Endothelial cell of umbilical vein (primary cell): ENCODE results near the gene ARHGAP22.

ENCODE experiments used
- JUN ChIP-seq: IDR thresholded peaks from 2 replicates; pipeline ENCODE4 v1.6.1; 2011; ENCODE audit warnings: borderline replicate concordance, low read depth; ENCODE audit not compliant: insufficient read length, insufficient read depth
- POLR2A ChIP-seq: IDR thresholded peaks from 2 replicates; pipeline ENCODE4 v1.6.1; 2012; ENCODE audit warnings: low read depth, mild to moderate bottlenecking, control low read depth, low read length
- TF ChIP-seq, protein P1 (sequence below), 2 donors: IDR thresholded peaks; 1 replicate in 1 of 2; 2 replicates in 1 of 2; pipeline ENCODE4 v1.5.1; 2011; ENCODE audit warnings: low read length in 2 of 2, mild to moderate bottlenecking in 2 of 2, moderate library complexity in 2 of 2, control low read depth in 1 of 2, inconsistent platforms in 1 of 2, low read depth in 1 of 2; ENCODE audit not compliant: insufficient read depth in 1 of 2; ENCODE audit errors: extremely low read depth in 1 of 2

DNA sequence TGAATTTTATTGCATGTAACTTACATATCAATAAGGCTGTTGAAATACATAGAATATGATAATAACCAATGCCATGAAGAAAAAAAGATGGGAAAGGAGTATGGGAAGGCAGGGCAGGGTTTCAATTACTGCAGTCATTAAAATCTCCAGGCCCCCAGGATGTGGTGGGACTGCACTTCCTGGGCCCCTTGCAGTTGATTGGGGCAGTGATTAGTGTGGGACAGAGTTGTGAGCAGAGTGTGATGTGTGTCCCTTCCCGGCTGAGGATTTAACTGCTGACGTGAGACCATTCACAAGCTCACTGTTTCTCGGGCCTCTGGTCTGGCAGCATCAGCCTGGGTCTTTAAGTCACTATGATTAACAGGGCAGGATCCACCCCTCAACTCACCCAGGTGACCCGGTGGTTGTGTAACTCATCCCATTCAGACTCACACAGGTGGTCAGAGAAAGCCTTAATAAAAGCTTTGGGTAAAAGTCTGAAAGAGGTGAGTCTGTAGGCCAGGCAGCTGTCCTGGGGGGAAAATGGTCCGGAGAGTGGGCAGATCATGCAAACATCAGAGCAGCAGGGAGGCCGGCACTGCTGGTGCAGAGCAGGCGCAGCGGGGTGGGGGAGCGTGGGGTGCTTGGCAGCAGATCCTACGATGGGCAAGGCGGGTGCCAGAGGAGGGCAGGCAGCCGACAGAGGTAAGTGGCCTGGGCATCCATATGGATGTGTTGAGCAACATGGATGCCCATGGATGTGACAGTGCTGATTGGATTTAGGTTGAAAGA, 43.5 kb upstream of the ARHGAP22 start:
- TF ChIP-seq, protein P1, sequence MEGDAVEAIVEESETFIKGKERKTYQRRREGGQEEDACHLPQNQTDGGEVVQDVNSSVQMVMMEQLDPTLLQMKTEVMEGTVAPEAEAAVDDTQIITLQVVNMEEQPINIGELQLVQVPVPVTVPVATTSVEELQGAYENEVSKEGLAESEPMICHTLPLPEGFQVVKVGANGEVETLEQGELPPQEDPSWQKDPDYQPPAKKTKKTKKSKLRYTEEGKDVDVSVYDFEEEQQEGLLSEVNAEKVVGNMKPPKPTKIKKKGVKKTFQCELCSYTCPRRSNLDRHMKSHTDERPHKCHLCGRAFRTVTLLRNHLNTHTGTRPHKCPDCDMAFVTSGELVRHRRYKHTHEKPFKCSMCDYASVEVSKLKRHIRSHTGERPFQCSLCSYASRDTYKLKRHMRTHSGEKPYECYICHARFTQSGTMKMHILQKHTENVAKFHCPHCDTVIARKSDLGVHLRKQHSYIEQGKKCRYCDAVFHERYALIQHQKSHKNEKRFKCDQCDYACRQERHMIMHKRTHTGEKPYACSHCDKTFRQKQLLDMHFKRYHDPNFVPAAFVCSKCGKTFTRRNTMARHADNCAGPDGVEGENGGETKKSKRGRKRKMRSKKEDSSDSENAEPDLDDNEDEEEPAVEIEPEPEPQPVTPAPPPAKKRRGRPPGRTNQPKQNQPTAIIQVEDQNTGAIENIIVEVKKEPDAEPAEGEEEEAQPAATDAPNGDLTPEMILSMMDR (IDR thresholded peaks at IDR 0.05; ENCODE audit: extremely low read depth in 1 of 2, insufficient read depth in 1 of 2, low read depth in 1 of 2, low read length in 2 of 2): no peak
- TF ChIP-seq JUN: no peak
- no peak for TF ChIP-seq POLR2A
